ENCODE results near the gene PAX2. TPM values are rescaled to one million over a fixed set of nuclear protein-coding genes. Genes with fewer than 3 reads are reported as not detected.

The PAX2 gene
- total RNA-seq, 4 donors from 2014 or later: not detected

GRCh38 chr10:100792574-100792973 is 47.2 kb downstream of the PAX2 start:
- 74 to 78% methylated on average over 8 of the region's 8 CpGs for WGBS, 2 donors
- Histone ChIP-seq H3K27me3 (peaks cover 0 to 15% of the 10 kb centered on the region in 2 donors), H3K4me1 (no peaks in the 10 kb centered on the region), H3K36me3 (no peaks in the 10 kb centered on the region), H3K9me3 (no peaks in the 10 kb centered on the region), H3K4me3 (no peak overlapping the region), H3K27ac (no peak overlapping the region)
- TF ChIP-seq POLR2A (IDR thresholded peaks at IDR 0.05): no peak
- no peak for TF ChIP-seq CTCF (IDR thresholded peaks at IDR 0.05)
- TF ChIP-seq EP300 (IDR thresholded peaks at IDR 0.05): no peak
- no peak for DNase-seq (ENCODE audit: low spot score in 2 of 2)

GRCh38 chr10:100793055-100793454 is 47.7 kb downstream of the PAX2 start:
- 48 to 58% methylated on average over 6 to 7 of the region's 7 CpGs for WGBS, 2 donors
- H3K36me3 ChIP-seq: no peaks in the 10 kb centered on the region
- H3K4me1 ChIP-seq: no peaks in the 10 kb centered on the region
- no peak overlapping the region for H3K4me3 ChIP-seq
- no peak for DNase-seq (ENCODE audit: low spot score in 2 of 2)
- H3K27me3 ChIP-seq: peaks cover 0 to 16% of the 10 kb centered on the region in 2 donors
- H3K27ac ChIP-seq: no peak overlapping the region
- no peaks in the 10 kb centered on the region for H3K9me3 ChIP-seq
- TF ChIP-seq CTCF (IDR thresholded peaks at IDR 0.05) (no peak), POLR2A (IDR thresholded peaks at IDR 0.05) (no peak), EP300 (IDR thresholded peaks at IDR 0.05) (no peak)

GRCh38 chr10:100799881-100800280 is 54.5 kb downstream of the PAX2 start:
- peaks cover 0 to 74% of the 10 kb centered on the region in 2 donors for H3K27me3 ChIP-seq
- no peaks in the 10 kb centered on the region for H3K4me1 ChIP-seq
- no peaks in the 10 kb centered on the region for H3K9me3 ChIP-seq
- DNase-seq (ENCODE audit: low spot score in 2 of 2): no peak
- no peak overlapping the region for H3K4me3 ChIP-seq
- no peak overlapping the region for H3K27ac ChIP-seq
- H3K36me3 ChIP-seq: no peaks in the 10 kb centered on the region
- 90 to 92% methylated on average over 7 of the region's 7 CpGs for WGBS, 2 donors
- TF ChIP-seq POLR2A (IDR thresholded peaks at IDR 0.05) (no peak), EP300 (IDR thresholded peaks at IDR 0.05) (no peak), CTCF (IDR thresholded peaks at IDR 0.05) (no peak)

GRCh38 chr10:100800931-100801330 is 55.5 kb downstream of the PAX2 start:
- no peak for DNase-seq (ENCODE audit: low spot score in 2 of 2)
- WGBS, 2 donors: 71 to 78% methylated on average over 4 of the region's 4 CpGs
- Histone ChIP-seq H3K4me1 (no peaks in the 10 kb centered on the region), H3K9me3 (no peaks in the 10 kb centered on the region), H3K27ac (no peak overlapping the region), H3K4me3 (no peak overlapping the region), H3K27me3 (peaks cover 0 to 82% of the 10 kb centered on the region in 2 donors), H3K36me3 (no peaks in the 10 kb centered on the region)
- TF ChIP-seq CTCF (IDR thresholded peaks at IDR 0.05) (no peak), POLR2A (IDR thresholded peaks at IDR 0.05) (no peak), EP300 (IDR thresholded peaks at IDR 0.05) (no peak)

GRCh38 chr10:100802196-100802595 is 56.8 kb downstream of the PAX2 start:
- no peak for DNase-seq (ENCODE audit: low spot score in 2 of 2)
- no peaks in the 10 kb centered on the region for H3K9me3 ChIP-seq
- no peaks in the 10 kb centered on the region for H3K4me1 ChIP-seq
- H3K4me3 ChIP-seq: no peak overlapping the region
- no peak overlapping the region for H3K27ac ChIP-seq
- 31 to 42% methylated on average over 2 of the region's 2 CpGs for WGBS, 2 donors
- TF ChIP-seq POLR2A (IDR thresholded peaks at IDR 0.05) (no peak), CTCF (IDR thresholded peaks at IDR 0.05) (no peak), EP300 (IDR thresholded peaks at IDR 0.05) (no peak)
- H3K36me3 ChIP-seq: no peaks in the 10 kb centered on the region
- peaks cover 0 to 85% of the 10 kb centered on the region in 2 donors for H3K27me3 ChIP-seq
